GM12892 (cell line): ENCODE data around the gene AKAP1.

ENCODE experiments used
- POLR2A ChIP-seq: IDR thresholded peaks from 2 replicates; pipeline ENCODE4 v1.6.1; 2011; ENCODE audit warnings: low read depth, low read length, control low read depth
- POLR2AphosphoS5 ChIP-seq: IDR thresholded peaks from 2 replicates; pipeline ENCODE4 v1.6.1; 2011; ENCODE audit warnings: low read depth, low read length, control low read depth

- TF ChIP-seq POLR2A (no peak), POLR2AphosphoS5 (no peak)
These were observed 23.8 kb downstream of the AKAP1 start for GRCh38 chr17:57108671-57109392.
